Esophagus muscularis mucosa (tissue), 3 donors: ENCODE results near the gene LRRC14B.

Experiments used
- POLR2AphosphoS5 ChIP-seq, 2 donors: sonication (generic); formaldehyde crosslinking; IDR thresholded peaks; one replicate each; pipeline ENCODE4 v1.6.1; 2017; ENCODE audit warnings: antibody characterized with exemption in 2 of 2
- TF ChIP-seq, protein P1 (sequence below), 3 experiments: fragments of 200-600 bp in 2 of 3; fragments of 450-650 bp in 1 of 3; sonication (generic) in 2 of 3; IDR thresholded peaks; one replicate each; pipeline ENCODE4 v1.5.1; 2017 to 2019; ENCODE audit warnings: antibody characterized with exemption in 3 of 3, mild to moderate bottlenecking in 2 of 3, moderate library complexity in 1 of 3

DNA sequence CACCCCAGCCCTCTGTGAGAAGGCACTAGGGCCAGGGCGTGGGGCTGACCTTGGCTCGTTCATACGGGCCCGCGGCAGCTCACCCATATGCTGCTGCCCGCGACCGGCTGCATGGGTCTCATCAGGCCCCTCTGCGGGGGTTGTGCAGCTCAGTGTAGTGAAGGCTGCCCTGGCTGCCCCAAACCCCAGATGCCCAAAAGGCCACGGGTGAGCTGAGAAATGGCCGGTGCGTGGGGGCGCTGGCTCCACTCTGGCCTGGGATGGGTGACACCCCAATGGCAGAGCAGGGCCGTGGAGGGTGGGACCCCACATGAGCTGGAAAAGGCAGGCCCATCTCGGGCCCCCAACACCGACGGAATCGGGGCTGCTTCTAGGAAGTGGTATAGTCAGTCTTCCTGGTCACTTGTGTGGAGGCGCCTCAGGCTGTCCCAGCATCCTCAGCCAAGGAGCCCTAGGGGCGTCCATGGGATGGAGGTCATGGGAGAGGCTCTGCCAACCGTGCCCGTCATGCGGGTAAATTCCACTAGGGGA lies 19.4 kb upstream of the LRRC14B start:
- TF ChIP-seq, protein P1, sequence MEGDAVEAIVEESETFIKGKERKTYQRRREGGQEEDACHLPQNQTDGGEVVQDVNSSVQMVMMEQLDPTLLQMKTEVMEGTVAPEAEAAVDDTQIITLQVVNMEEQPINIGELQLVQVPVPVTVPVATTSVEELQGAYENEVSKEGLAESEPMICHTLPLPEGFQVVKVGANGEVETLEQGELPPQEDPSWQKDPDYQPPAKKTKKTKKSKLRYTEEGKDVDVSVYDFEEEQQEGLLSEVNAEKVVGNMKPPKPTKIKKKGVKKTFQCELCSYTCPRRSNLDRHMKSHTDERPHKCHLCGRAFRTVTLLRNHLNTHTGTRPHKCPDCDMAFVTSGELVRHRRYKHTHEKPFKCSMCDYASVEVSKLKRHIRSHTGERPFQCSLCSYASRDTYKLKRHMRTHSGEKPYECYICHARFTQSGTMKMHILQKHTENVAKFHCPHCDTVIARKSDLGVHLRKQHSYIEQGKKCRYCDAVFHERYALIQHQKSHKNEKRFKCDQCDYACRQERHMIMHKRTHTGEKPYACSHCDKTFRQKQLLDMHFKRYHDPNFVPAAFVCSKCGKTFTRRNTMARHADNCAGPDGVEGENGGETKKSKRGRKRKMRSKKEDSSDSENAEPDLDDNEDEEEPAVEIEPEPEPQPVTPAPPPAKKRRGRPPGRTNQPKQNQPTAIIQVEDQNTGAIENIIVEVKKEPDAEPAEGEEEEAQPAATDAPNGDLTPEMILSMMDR (IDR thresholded peaks at IDR 0.05), result no peak
- no peak for TF ChIP-seq POLR2AphosphoS5 (IDR thresholded peaks at IDR 0.05)
